NB4 (cell line): ENCODE data around the gene FRMD1.

Experiments
- CTCF ChIP-seq: IDR thresholded peaks from one replicate; pipeline ENCODE4 v1.5.1; 2012; ENCODE audit warnings: low read depth, low read length
- POLR2A ChIP-seq: IDR thresholded peaks from 2 replicates; pipeline ENCODE4 v1.6.1; 2011; ENCODE audit warnings: mild to moderate bottlenecking; ENCODE audit not compliant: insufficient read length; ENCODE audit errors: extremely low read depth

GRCh38 chr6:168022488-168023321 lies 56.3 kb downstream of the FRMD1 start:
- TF ChIP-seq CTCF (no peak), POLR2A (no peak)
